Measurements from ENCODE around the gene RCAN3. TPM values are rescaled to one million over a fixed set of nuclear protein-coding genes. Genes with fewer than 3 reads are reported as not detected.

Gene RCAN3
- total and polyA plus RNA-seq, 7 donors, result 0.31 to 3.0 (median 0.96) TPM

DNA sequence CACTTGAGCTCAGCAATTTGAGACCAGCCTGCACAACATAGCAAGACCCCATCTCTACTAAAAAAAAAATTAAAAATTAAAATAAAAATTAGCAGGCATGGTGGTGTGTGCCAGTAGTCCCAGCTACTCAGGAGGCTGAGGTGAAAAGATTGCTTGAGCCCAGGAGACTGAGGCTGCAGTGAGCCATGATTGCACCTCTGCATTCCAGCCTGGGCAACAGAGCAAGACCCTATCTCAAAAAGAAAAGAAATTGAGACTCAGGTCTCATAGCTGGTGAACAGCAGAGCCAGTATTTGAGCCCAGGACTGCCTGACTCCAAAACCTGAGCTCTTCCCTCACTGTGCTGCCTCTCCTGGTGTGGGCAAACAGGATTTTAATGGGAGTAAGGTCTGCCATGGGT lies 28.4 kb upstream of the RCAN3 start:
- no peak for DNase-seq
- Histone ChIP-seq H3K9me3 (no peaks in the 10 kb centered on the region), H3K36me3 (ENCODE audit: insufficient read depth in 1 of 2, low read depth in 1 of 2) (no peaks in the 10 kb centered on the region), H3K27me3 (ENCODE audit: insufficient read depth in 3 of 3, low read length in 2 of 3) (peaks cover 0 to 3% (median 0%) of the 10 kb centered on the region in 3 donors), H3K27ac (no peak overlapping the region), H3K4me1 (no peaks in the 10 kb centered on the region), H3K4me3 (no peak overlapping the region)
- TF ChIP-seq, protein P1, sequence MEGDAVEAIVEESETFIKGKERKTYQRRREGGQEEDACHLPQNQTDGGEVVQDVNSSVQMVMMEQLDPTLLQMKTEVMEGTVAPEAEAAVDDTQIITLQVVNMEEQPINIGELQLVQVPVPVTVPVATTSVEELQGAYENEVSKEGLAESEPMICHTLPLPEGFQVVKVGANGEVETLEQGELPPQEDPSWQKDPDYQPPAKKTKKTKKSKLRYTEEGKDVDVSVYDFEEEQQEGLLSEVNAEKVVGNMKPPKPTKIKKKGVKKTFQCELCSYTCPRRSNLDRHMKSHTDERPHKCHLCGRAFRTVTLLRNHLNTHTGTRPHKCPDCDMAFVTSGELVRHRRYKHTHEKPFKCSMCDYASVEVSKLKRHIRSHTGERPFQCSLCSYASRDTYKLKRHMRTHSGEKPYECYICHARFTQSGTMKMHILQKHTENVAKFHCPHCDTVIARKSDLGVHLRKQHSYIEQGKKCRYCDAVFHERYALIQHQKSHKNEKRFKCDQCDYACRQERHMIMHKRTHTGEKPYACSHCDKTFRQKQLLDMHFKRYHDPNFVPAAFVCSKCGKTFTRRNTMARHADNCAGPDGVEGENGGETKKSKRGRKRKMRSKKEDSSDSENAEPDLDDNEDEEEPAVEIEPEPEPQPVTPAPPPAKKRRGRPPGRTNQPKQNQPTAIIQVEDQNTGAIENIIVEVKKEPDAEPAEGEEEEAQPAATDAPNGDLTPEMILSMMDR (IDR thresholded peaks at IDR 0.05), result no peak
- ATAC-seq, result no peak
- intact Hi-C loops (cut with DNase I), result no loop called here

DNA sequence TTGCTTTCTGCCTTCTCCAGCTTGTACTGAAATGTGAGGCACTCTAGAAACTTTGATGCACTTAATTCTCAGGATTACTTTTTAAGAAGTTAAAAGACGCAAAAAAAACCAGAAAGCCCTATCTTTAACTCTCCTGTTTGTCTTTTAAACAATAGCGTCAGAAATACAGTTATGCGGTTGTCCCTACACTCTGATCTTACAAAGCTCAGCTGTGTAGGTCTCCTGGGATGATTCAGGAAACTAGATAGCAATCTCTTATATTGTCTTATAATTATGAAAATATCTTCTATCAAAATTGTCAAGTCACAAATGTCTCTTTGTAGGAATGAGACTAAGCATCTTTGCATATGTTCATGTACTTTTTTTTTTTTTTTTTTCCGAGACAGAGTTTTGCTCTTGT lies 26.9 kb upstream of the RCAN3 start:
- ATAC-seq (no peak), DNase-seq (no peak)
- no peaks in the 10 kb centered on the region for H3K4me1 ChIP-seq
- peaks cover 0 to 3% (median 0%) of the 10 kb centered on the region in 3 donors for H3K27me3 ChIP-seq (ENCODE audit: insufficient read depth in 3 of 3, low read length in 2 of 3)
- 65 to 70% (median 68%) methylated on average over 4 of the region's 4 CpGs for WGBS, 3 donors
- H3K36me3 ChIP-seq (ENCODE audit: insufficient read depth in 1 of 2, low read depth in 1 of 2), result no peaks in the 10 kb centered on the region
- intact Hi-C loops (cut with DNase I), result no loop called here
- H3K9me3 ChIP-seq, result no peaks in the 10 kb centered on the region
- H3K27ac ChIP-seq, result no peak overlapping the region
- H3K4me3 ChIP-seq, result no peak overlapping the region
- TF ChIP-seq, protein P1 (IDR thresholded peaks at IDR 0.05), result no peak

DNA sequence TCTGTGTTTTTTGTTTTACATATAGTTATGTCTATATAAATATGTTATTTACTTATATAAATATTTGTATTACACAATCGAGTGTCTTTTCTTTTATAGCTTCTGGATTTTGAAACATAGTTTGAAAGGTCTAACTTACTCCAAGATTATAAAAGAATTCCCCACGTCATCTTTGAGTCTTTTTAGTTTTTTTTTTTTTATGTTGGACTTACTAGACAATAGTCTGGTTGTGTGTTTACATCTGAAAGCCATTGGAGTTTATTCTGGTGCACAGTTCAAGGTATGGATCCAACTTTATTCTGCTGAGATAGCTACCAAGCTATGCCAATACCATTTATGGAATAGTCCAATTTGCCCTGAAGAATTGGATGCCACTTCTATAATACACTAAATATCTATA lies 26.1 kb upstream of the RCAN3 start:
- no peaks in the 10 kb centered on the region for H3K4me1 ChIP-seq
- 70 to 80% (median 71%) methylated on average over 2 of the region's 2 CpGs for WGBS, 3 donors
- H3K36me3 ChIP-seq (ENCODE audit: insufficient read depth in 1 of 2, low read depth in 1 of 2), result no peaks in the 10 kb centered on the region
- TF ChIP-seq, protein P1 (IDR thresholded peaks at IDR 0.05), result no peak
- ATAC-seq (no peak), DNase-seq (no peak)
- no peaks in the 10 kb centered on the region for H3K9me3 ChIP-seq
- H3K4me3 ChIP-seq, result no peak overlapping the region
- peaks cover 0 to 3% (median 0%) of the 10 kb centered on the region in 3 donors for H3K27me3 ChIP-seq (ENCODE audit: insufficient read depth in 3 of 3, low read length in 2 of 3)
- H3K27ac ChIP-seq, result no peak overlapping the region
- intact Hi-C loops (cut with DNase I), result no loop called here

DNA sequence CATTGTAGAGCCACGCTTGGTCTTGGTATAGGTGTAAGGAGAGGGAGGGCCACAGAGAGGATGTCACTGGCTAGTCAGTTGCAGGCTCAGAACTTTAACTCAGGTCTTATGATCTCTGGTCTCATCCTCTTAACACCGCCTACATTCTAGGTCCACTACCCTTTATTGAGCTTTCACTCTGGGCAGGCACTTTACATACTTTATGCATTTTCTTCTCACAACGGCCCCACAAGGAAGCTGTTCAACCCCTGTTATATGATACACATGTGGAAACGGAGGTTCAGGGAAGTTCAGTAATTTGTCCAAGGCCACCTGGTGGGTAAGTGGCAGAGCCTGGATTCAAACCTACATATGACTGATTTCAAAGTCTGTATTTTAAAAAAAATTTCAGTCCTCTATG lies 25.3 kb upstream of the RCAN3 start:
- intact Hi-C loops (cut with DNase I), result no loop called here
- TF ChIP-seq, protein P1 (IDR thresholded peaks at IDR 0.05), result no peak
- no peaks in the 10 kb centered on the region for H3K9me3 ChIP-seq
- H3K4me1 ChIP-seq, result no peaks in the 10 kb centered on the region
- H3K27ac ChIP-seq, result no peak overlapping the region
- no peak for ATAC-seq
- peaks cover 0 to 3% (median 0%) of the 10 kb centered on the region in 3 donors for H3K27me3 ChIP-seq (ENCODE audit: insufficient read depth in 3 of 3, low read length in 2 of 3)
- no peak overlapping the region for H3K4me3 ChIP-seq
- no peaks in the 10 kb centered on the region for H3K36me3 ChIP-seq (ENCODE audit: insufficient read depth in 1 of 2, low read depth in 1 of 2)
- WGBS, 3 donors, result 62 to 69% (median 66%) methylated on average over 4 of the region's 4 CpGs
- no peak for DNase-seq

DNA sequence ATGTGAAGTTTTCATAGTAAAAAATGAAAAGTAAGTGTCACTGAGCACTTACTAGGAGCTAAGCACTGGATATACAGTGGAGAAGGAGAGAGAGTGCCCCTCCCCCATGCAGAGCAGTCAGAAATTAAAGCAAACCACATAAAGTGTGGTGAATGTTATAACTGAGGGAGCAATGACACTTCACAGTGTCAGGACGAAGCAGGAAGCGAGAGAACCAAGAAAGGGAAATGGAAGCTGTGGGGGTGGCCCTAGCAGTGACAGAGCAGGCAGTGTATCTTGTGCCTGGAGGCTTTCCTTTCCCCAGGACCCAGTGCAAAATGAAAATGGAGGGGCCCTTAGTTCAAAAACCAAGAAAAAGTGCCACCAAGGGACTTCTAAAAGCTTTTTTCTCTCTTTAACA lies 21.5 kb upstream of the RCAN3 start:
- no peaks in the 10 kb centered on the region for H3K36me3 ChIP-seq (ENCODE audit: insufficient read depth in 1 of 2, low read depth in 1 of 2)
- intact Hi-C loops (cut with DNase I), result no loop called here
- no peaks in the 10 kb centered on the region for H3K4me1 ChIP-seq
- ATAC-seq, result no peak
- no peak overlapping the region for H3K4me3 ChIP-seq
- no peak for DNase-seq
- 72 to 81% (median 78%) methylated on average over 2 of the region's 2 CpGs for WGBS, 3 donors
- H3K9me3 ChIP-seq, result no peaks in the 10 kb centered on the region
- no peak overlapping the region for H3K27ac ChIP-seq
- TF ChIP-seq, protein P1 (IDR thresholded peaks at IDR 0.05), result no peak
- no peaks in the 10 kb centered on the region for H3K27me3 ChIP-seq (ENCODE audit: insufficient read depth in 3 of 3, low read length in 2 of 3)

All from psoas muscle (tissue), 8 donors.